Suppressor macrophage treated with lipopolysaccharide for 4 hours (primary cell): Measurements from ENCODE around the gene PIEZO2.

Experiments used
- DNase-seq: peaks from one replicate; pipeline ENCODE4 v3.0.0-alpha.2; 2020

Gene PIEZO2

GRCh38 chr18:11021477-11021876 is 127.9 kb downstream of the PIEZO2 start:
- no peak for DNase-seq

- DNase-seq: no peak
Observed at GRCh38 chr18:11020877-11021414, 128.4 kb downstream of the PIEZO2 start.

- DNase-seq: no peak
Observed at GRCh38 chr18:11020161-11020853, 129.1 kb downstream of the PIEZO2 start.

DNA sequence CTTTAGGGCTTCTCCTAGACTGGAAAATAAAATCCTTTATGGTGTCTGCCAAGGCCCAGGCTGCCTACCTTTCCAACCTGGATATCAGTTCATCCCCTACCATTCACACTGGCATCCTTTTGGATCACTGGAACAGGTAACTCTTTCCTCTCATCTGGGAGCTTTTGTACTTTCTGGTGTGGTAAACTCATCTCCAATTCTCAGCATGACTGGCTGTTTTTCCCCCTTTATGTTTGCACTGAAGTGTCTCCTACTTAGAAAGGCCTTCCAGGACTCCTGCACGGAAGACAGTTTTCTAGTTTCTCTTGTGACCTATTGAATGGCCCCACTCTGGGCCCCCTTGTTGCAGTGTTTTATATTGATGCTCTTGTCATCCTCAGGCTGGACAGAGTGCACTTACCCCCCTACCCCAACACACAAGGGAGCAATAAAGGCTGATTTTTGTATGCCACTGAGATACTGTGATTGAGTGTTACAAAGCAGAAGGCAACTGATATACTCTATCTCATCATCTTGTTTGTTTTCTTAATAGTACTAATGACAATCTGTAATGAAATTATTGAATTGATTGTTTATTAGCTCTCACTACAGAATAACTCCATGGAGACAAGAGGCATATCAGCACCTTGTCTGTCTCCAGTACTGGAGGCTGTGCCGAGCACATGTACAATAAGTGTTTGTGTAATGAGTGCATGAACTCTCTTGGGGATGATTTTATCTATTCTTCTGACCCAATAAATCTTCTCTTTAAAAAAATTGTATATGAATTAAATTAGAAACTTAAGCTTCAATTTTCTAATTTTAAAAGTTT is 129.9 kb downstream of the PIEZO2 start:
- no peak for DNase-seq

DNA sequence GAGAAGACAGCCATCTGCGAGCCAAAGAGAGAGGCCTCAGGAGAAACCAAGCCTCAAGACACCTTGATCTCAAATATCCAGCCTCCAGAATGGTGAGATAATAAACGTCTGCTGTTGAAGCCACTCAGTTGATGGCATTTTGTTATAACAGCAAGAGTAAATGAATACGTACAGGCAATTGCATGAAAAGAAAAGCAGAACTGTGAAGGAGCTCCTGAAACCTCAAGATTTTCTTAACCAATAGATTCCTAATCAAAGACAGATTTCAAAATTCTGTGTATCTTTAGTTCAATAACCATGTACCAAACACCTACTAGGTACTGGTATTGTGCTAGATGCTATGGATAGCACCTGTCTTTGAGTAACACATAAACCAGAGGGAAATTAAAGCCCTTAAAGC is 139.5 kb downstream of the PIEZO2 start:
- DNase-seq: no peak

- DNase-seq: no peak
Observed at GRCh38 chr18:11009147-11009546, 140.2 kb downstream of the PIEZO2 start.

DNA sequence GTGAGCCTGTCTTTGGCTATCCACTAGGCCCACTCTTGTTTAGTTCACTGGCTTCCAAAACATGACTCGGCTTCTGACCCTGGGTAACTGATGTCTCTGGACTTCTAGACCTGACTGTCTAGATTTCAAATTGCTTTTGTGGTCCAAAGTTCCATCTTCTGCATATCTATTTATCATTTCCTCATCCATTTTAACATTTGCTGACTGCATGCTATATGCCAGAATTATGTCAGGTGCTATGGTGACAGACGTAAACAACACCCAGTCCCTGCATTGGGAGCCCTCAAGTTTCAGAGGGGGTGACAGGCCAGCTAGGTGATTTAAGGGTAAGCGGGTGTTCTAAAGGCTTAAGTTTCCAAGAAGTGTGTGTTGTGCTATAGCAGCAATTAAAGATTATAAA is 140.9 kb downstream of the PIEZO2 start:
- no peak for DNase-seq

DNA sequence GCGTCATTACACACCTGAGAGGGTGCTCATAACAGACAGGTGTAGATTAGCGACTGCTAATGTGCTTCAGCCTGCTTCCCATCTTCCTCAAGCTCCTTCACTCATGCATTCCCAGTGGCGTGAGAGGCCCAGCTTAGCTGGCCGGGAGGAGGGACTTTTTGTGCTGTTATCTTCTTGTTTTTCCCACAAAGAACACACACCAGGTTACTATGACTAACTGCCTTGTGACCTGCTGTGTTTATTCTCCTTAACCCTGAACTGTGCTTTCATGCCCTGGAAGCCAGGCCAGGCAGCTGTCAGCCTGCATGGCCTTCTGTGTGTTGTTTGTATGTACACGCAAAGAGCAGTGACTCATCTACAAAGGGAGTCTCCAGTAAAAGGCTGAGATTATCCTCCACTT is 143.8 kb downstream of the PIEZO2 start:
- no peak for DNase-seq

DNA sequence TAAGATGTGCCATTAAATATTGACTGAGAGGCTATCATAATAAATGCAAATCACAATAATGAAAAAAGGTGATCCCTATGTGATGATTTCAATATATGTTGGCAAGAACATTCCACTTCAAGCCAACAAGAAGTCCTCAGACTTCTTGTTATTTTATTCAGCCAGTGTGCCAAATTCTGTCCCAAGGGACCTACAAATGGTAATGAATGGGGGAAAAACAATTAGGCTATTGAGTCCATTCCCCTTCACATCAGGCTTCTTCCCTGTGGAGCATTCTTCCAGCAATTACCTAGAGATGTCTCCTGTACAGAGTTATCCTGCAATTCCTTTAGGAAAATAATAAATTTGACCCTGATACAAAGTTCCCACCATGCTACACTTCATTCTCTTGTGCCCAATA is 144.4 kb downstream of the PIEZO2 start:
- DNase-seq: no peak

DNA sequence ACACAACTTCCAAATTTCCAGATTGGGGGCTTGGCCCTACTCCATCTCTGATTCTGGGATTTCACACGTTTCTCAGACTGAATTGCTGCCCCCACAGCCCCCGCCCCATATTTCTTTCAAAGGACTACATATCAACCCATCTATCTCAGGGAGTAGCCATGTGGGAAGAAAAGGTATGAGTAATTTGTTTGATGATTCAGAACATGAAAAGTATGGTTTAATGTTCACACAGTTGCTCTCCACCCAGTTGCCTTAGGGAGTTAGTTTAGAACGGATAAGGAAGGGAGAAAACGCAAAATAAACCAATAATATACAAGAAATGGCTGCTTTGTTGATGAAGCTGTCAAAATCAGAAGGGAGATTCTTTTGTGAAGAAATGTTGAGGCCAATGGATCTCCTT is 145.1 kb downstream of the PIEZO2 start:
- DNase-seq: no peak

DNA sequence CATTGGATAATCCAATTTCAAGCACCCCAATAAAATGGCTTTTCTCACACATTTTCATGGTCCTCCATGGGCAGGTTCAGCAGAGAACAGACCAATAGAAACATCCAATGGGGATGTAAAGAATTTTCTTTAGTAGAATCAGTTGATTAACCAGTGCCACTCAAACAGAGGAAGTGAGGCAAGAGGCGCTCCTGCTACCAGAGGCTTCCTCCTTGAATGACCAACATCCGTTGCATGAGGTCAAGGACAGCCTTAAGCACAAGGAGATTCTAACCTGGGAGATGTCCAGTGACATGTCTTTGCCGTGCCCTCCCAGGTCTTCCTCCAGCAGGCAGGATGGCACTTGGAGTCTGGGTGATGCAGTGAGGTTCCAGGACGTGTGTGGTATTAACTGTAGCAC is 146.6 kb downstream of the PIEZO2 start:
- no peak for DNase-seq

DNA sequence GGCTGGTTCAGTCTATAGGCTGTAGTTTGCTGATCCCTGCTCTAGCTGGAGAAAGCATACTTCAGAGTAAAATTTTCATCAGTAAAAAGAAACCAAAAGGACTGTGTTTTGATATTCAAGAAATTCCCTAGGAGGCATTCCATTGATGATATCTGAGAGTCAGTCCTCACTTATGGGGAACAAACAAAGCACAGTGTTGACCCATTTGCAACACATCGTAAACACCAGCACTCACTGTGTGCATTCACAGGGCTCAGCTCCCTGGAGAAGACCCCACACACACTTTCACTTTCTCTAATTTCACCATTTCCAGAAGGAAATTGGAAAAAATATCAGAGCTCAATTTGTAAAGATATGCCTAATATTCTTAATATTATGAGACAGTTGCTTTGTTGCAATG is 147.1 kb downstream of the PIEZO2 start:
- DNase-seq: no peak

- no peak for DNase-seq
Observed at GRCh38 chr18:11000071-11000470, 149.3 kb downstream of the PIEZO2 start.

- no peak for DNase-seq
Observed at GRCh38 chr18:10997885-10998284, 151.5 kb downstream of the PIEZO2 start.

DNA sequence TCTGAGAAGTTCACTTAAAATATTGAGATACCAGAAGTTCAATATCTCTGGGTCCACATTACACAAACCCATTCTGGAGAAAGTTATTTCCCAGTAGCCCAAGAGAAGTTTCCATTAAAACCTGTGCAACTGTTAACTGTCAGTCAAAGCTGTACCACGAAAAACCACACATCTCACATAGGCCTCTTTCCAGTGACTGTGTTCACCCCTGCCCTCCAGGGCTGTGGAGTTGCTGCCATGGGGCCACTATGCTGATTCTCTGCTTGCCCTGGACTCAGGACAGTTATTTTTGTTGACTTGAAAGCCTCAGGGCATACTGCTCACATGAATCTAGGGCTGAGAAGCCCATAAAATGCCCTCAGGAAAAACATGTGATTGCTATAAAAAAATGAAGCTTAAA is 153.8 kb downstream of the PIEZO2 start:
- DNase-seq: no peak

DNA sequence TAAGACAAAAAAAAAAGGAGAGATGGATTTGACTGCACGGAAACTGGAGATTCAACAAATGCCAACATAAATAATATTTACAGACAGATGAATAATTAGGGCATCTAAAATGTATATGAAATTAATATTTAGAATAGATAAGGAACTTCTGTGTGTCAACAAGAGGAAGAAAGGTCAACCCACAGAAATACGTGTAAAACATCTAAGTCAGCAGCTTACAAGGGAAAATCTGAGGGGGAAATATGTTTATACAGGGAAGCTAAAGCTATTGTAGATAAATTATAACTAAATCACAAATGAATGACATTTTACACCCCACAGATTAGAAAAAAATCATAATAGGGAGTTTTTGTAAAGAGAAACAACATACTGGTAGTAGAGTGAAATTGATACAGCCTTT is 159.9 kb downstream of the PIEZO2 start:
- no peak for DNase-seq

DNA sequence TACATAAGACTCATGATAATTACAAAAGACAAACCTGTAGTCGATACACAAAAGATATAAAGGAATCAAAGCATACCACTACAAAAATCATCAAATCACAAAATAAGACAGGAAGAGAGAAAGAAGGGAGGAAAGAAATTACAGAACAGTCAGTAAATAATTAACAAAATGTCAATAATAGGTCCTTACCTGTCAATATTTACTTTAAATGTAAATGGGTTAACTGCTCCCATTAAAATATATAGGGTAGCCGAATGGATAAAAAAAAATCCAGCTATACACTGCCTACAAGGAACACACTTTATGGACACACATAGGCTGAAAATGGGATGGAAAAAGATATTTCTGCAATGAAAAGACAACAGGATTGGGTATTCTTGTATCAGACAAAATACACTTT is 163.7 kb downstream of the PIEZO2 start:
- DNase-seq: no peak

GRCh38 chr18:10979411-10979810 is 170.0 kb downstream of the PIEZO2 start:
- DNase-seq: no peak

GRCh38 chr18:10977042-10977441 is 172.3 kb downstream of the PIEZO2 start:
- DNase-seq: no peak

- DNase-seq: no peak
Observed at GRCh38 chr18:10973567-10974203, 175.7 kb downstream of the PIEZO2 start.

GRCh38 chr18:10971717-10972116 is 177.7 kb downstream of the PIEZO2 start:
- no peak for DNase-seq

DNA sequence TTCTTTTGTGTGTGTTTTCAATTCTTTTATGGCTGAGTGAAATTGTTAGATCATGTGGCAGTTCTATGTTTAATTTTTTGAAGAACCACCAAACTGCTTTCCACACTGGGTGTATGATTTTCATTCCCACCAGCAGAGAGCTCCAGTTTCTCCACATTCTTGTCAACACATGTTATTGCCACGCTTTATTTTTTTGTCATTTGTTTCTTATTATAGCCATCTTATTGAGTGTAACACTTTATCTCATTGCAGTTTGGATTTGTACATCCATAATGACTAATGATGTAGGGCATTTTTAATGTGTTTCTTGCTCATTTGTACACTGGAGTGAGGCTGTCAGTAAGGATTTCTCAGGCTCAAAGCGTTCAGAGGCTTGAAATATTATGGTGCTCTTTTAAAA is 184.2 kb downstream of the PIEZO2 start:
- no peak for DNase-seq

DNA sequence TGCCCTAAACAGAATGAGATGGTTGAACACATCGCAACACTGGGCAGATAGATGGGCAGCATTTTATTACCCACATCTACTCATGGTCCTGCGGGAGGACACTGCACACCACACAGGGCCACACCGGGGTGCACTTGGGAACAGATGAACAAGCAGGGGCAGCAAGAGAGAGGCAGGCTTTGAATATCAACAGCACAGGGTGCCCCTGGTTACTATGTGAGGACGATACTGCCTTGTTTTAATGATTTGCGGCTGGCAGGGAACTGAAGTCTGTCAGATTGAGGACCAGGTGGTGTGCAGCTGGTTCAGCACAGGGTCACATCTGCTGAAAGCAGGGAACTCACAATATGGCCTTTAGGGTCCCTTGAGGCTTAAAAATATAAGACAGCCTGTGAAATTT is 195.7 kb downstream of the PIEZO2 start:
- DNase-seq: no peak
